ENCODE data around the gene TMX4.
"Not testable (repeated sequence)": the region's sequence is repeated elsewhere in the genome, so short reads cannot be mapped to it uniquely, and the experiment has no call there.

TMX4 gene
- long read RNA-seq, donor 1, full-length matches to known transcripts, result 13 of 13 reads
- long read RNA-seq, donor 1, partial matches to known transcripts, result 0 of 13 reads
- long read RNA-seq, donor 1, other reads (novel, unspliced or antisense), result 0 of 13 reads
- long read RNA-seq, donor 2, full-length matches to known transcripts, result 18 of 24 reads
- long read RNA-seq, donor 2, partial matches to known transcripts, result 6 of 24 reads
- long read RNA-seq, donor 2, other reads (novel, unspliced or antisense), result 0 of 24 reads
- long read RNA-seq, donor 3, full-length matches to known transcripts, result 9 of 20 reads
- long read RNA-seq, donor 3, partial matches to known transcripts, result 11 of 20 reads
- long read RNA-seq, donor 3, other reads (novel, unspliced or antisense), result 0 of 20 reads
- long read RNA-seq, donor 4, full-length matches to known transcripts, result 20 of 26 reads
- long read RNA-seq, donor 4, partial matches to known transcripts, result 6 of 26 reads
- long read RNA-seq, donor 4, other reads (novel, unspliced or antisense), result 0 of 26 reads
- long read RNA-seq, donor 5, full-length matches to known transcripts, result 24 of 24 reads
- long read RNA-seq, donor 5, partial matches to known transcripts, result 0 of 24 reads
- long read RNA-seq, donor 5, other reads (novel, unspliced or antisense), result 0 of 24 reads
- long read RNA-seq, donor 6, full-length matches to known transcripts, result 30 of 30 reads
- long read RNA-seq, donor 6, partial matches to known transcripts, result 0 of 30 reads
- long read RNA-seq, donor 6, other reads (novel, unspliced or antisense), result 0 of 30 reads
- long read RNA-seq, donor 7, full-length matches to known transcripts, result 28 of 51 reads
- long read RNA-seq, donor 7, partial matches to known transcripts, result 23 of 51 reads
- long read RNA-seq, donor 7, other reads (novel, unspliced or antisense), result 0 of 51 reads
- long read RNA-seq, donor 8, full-length matches to known transcripts, result 23 of 30 reads
- long read RNA-seq, donor 8, partial matches to known transcripts, result 7 of 30 reads
- long read RNA-seq, donor 8, other reads (novel, unspliced or antisense), result 0 of 30 reads

DNA sequence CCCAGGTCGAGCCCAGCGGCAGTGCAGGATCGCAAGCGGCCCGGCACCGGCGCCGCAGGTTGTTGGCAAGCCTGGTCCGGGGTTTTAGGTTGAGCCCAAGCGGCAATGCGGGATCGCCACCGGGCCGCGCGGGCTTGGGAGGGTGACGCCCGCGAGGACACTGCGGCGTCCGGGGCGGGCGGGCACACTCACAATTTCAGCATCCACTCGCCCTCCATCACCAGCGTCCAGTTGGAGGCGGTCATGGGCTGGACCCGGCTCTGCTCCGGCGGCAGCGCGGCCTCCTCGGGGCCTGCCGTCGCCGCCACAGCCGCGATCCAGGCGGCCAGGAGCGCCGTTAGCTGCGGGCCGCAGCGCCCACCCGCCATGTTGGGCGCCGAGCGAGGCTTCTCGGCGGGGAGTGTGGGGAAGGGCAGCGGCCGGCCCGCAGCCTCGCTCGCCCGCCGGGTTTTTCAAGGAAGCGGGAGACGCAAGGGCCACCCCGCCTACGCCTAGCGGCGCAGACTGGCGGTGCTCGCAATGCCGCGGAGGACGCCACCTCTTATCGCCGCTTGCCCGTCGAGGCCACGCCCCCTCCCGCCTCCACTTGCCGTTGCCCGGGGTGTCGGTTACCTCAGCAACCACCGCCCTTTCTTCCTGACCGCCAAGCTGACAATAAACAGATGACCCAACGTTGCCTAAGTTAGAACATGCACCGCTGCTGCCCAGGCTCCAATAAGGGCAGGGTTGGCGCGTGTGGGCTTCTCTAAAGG lies at the start of gene TMX4:
TMX4 (minus strand) TSS at position 516 of the 752 bp plus-strand sequence; CDS start at position 368, 148 bp downstream.
- DNase-seq, result peak; percentile 99

DNA sequence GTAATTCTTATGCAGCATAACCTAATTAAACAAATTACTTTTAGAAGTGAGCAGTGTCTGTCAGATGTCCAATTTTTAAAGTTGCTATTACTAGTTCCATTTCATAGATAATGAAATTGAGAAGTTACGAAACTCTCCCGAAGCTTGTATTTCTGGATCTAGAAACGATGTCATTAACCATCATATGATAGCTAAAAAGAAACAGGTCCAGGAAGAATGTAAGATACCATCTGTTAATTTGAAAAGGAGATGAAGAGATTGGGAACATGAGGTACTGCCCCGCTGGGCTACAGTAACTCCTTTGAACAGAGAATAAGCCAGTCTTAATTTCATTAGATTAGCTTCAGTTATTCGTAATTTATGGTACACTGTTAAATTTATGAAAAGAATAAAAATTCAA lies 47.5 kb upstream of the TMX4 start:
- no peak for DNase-seq

GRCh38 chr20:8066662-8067061 lies 47.1 kb upstream of the TMX4 start:
- DNase-seq, result no peak

- DNase-seq, result no peak
Observed at GRCh38 chr20:8065691-8066090, 46.1 kb upstream of the TMX4 start.

DNA sequence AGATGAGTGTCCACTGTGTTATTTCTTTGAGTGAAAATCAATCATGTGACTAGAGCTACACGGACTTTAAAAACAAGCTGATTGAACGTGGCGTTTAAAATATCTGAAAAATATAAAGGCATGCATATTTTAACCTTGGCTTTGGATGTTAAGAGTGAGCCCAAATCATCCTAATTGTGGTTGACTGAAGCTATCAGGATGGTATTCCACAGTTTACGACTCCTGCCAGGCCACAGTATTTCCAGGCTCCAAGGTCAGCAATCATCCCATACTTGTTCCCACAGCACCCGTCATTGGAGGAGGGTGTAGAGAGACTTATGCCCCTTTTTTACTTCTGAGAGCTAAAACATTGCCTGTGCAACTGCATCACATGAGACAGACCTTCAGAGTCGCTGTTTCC lies 43.2 kb upstream of the TMX4 start:
- no peak for DNase-seq

DNA sequence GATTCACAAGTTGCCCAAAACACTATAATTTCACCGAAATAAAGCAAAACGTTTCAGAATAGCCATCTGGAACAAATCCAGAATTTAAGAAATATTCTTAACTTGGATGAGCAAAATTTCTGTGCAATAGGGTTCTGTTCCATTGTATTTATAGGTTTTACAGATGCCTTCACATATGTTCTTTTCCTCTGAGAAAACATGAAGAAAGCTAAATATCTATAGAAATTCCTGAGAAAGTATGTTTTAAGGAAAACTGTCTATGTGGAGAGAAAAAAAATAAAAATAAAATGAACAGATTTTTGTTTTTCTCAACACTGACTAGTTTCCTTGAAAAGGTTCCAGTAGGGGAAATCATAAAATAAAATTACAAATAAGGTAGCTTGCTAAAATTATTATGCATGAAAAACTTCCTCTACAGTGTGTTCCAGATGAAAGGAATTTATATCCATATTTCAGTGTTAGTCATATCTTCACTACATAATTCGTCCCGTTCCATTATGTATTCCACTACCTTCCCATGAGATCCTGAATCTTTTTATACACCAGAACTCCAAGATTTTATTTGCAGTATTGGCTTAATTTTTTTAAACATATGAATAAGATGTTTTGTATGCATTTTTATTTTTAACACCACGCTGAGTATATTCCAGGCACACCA lies 42.4 kb upstream of the TMX4 start:
- DNase-seq, result no peak

- DNase-seq, result no peak
Observed at GRCh38 chr20:8060977-8061376, 41.4 kb upstream of the TMX4 start.

GRCh38 chr20:8057871-8058270 lies 38.3 kb upstream of the TMX4 start:
- no peak for DNase-seq

- no peak for DNase-seq
Observed at GRCh38 chr20:8055096-8055495, 35.5 kb upstream of the TMX4 start.

DNA sequence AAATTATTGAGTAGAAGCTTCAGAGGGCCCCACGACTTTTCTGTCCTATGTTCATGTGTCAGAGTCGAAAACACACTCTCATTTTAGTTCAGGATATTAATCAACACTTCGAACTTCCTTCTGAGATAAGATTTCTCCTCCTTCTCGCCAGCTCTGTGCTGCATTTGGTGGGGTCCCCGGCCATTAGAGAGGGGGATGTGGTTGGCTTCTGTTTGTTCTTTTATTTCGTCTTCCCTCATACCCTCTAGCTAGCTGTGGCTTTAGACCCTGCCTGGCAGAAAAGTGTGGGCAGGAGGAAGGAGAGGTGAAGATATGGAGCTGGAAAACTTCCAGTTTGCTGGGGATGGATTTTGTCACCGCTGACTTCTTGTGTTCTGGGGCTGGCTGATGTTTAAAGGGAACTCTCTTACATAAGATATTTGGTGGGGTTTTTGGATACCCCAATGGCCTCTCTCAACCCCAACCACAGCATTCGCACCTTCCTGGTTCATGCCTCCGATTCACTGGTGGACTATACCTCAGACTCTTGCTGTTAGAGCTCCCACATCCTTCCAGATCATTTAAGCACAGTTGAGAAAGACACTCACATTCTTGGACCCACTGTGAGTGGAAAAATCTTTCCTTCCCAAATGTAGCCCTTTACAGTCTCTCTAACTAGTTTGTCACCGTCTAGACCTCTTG lies 30.7 kb upstream of the TMX4 start:
- no peak for DNase-seq

- no peak for DNase-seq
Observed at GRCh38 chr20:8049310-8049709, 29.7 kb upstream of the TMX4 start.

DNA sequence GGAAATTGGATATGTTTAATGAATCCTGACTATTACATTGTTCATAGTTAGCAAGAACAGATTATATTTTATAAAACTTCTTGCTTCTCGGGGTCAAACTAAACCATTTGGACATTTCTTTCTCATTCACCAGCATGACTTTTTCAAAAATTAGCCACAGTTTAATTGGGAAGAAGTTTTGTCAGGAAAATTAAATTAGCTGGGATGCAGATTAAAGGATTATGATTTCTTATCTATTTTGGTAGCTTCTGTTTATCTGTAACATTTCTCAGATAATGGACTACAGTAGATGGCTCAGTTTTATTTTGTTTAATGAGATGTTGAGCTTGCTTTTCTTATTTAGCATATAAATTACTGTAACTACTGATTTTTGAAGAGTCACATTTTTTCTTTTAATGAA lies 26.4 kb upstream of the TMX4 start:
- no peak for DNase-seq

- DNase-seq, result no peak
Observed at GRCh38 chr20:8043687-8044282, 24.2 kb upstream of the TMX4 start.

GRCh38 chr20:8039042-8039441 lies 19.5 kb upstream of the TMX4 start:
- DNase-seq, result no peak

DNA sequence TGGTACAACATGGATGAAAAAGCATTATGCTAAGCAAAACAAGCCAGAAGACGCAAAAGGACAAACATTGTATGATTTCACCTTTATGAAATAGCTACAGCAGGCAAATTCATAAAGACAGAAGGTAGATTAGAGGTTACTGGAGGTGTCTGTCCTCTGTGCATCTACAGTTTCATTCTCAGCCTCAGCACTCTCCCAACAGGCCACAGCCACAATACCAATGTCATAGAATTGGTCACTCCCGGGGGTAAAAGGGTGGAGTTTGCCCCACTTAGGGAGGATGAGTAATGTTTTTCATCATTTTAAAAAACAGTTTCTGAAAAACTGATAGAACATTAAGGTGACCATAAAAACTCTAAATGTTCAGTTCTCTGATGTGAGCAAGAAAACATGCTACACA lies 17.2 kb upstream of the TMX4 start:
- no peak for DNase-seq

DNA sequence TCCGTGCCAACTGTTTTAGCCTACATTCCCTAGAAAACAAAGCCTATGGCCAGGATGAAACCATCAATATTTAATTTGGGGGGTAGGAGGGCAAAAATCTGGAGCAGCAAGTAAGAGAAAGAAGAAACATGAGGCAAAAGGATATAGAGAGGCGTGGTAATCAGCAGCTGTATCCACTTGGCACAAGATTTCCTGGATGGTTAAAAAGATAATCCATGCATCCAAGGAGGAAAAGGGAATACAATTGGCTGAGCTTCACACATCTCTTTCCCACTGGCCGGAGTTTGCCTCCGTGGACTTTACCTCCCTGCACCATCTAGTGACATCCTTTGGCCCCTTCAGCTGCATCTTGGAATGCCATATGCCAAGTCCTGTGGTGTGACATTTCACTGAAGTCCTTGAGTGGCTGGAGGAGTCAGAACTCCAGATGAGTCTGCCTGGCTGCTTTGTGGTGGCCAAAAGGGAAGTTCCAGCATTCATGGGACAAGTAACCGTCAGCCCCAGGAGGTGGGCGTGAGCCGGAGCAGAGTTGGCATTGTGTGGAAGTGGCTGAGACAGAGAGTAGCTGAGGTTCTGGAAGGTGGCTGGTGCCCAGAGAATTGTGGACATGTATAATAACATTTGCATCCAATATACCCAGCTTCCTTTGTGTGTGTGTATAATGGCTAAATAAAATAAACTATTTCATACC lies 13.7 kb upstream of the TMX4 start:
- DNase-seq, result no peak

- DNase-seq, result no peak
Observed at GRCh38 chr20:8032499-8032898, 12.9 kb upstream of the TMX4 start.

DNA sequence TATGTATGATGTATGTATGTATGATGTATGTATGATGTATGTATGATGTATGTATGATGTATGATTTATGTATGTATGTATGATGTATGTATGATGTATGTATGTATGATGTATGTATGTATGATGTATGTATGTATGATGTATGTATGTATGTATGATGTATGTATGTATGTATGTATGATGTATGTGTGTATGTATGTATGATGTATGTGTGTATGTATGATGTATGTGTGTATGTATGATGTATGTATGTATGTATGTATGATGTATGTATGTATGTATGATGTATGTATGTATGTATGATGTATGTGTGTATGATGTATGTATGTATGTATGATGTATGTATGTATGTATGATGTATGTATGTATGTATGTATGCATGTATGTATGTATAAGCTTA lies 12.0 kb upstream of the TMX4 start:
- DNase-seq, result not testable (repeated sequence)

DNA sequence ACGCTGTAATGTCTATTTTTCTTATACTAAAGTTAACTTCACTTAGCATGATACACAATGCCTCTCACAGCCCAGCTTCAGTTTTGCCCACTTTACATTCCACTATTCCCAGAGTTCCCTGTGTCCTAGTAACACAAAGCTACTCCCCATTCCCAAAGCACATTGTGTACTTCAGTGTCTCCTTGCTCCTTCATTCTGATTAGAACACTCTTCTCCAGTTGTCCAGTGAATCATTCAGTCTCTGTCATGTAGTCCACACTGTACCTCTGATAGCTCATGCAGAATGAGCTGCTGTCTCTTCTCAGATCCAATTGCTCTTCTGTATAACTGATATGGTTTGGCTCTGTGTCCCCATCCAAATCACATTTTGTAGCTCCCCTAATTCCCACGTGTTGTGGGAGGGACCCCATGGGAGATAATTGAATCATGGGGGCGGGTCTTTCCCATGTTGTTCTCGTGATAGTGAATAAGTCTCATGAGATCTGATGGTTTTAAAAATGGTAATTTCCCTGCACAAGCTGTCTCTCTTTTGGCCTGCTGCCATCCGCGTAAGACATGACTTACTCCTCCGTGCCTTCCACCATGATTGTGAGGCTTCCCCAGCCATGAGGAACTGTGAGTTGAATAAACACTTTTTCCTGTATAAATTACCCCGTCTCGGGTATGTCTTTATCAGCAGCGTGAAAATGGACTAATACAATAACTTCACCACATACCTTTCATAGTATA lies 2.1 kb upstream of the TMX4 start:
- DNase-seq, result no peak

Data from right kidney (tissue), 9 donors.